Keratinocyte (primary cell): Measurements from ENCODE around the gene NEK10.

ENCODE experiments used
- CTCF ChIP-seq, 3 experiments: IDR thresholded peaks in 1 of 3; conservative IDR thresholded peaks in 1 of 3; optimal IDR thresholded peaks in 1 of 3; 2 replicates in 2 of 3; 3 replicates in 1 of 3; pipeline versions ENCODE3 to v1.5.1; 2011; ENCODE audit warnings: low read length in 3 of 3, mild to moderate bottlenecking in 3 of 3, moderate library complexity in 2 of 3, control low read depth in 1 of 3, inconsistent platforms in 1 of 3; ENCODE audit not compliant: insufficient read depth in 2 of 3; ENCODE audit errors: extremely low read depth in 1 of 3
- EZH2 ChIP-seq: IDR thresholded peaks from one replicate; pipeline ENCODE4 v1.6.1; 2012; ENCODE audit warnings: inconsistent platforms, mild to moderate bottlenecking, low read length, moderate library complexity

DNA sequence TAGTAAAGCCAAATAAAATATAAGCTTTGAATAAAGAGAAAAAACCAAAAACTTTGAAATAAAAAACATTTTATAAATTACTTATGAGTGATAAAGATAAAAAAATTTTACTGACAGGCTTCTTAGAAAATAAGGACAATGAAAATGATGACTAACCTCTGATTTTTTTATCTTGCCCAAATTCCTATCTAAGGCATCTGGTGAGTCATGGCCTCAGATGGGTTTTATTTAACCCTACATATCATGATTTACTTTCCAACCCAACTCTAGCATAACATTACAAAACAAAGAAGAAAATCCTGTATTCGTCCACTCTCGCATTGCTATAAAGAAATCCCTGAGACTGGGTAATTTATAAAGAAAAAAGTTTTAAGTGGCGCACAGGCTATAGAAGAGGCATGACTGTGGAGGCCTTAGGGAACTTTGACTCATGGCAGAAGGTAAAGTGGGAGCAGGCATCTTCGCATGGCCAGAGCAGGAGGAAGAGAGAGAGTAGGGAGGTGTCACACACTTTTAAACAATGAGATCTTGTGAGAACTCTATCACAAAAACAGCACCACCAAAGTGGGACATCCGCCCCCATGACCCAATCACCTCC lies 152.1 kb downstream of the NEK10 start:
- TF ChIP-seq CTCF (optimal IDR thresholded peaks at IDR 0.05 in 1 of 3, IDR thresholded peaks at IDR 0.05 in 1 of 3, conservative IDR thresholded peaks at IDR 0.05 in 1 of 3; ENCODE audit: extremely low read depth in 1 of 3, insufficient read depth in 2 of 3, low read length in 3 of 3) (no peak), EZH2 (no peak)
